B cell (primary cell): Measurements from ENCODE around the gene OCA2. TPM values are rescaled to one million over a fixed set of nuclear protein-coding genes. Genes with fewer than 3 reads are reported as not detected.

Experiments
- ATAC-seq: fragments of 200-7000 bp; cut with Tn5 transposase; one replicate; pipeline ENCODE4 v1.10.0; 2021; ENCODE audit warnings: low read depth, mild to moderate bottlenecking, moderate number of reproducible peaks, moderate library complexity
- CTCF ChIA-PET: fragments of 350-600 bp; sonication (Branson Sonifier 250); formaldehyde crosslinking; loops from one replicate; lab custom pipeline; 2021; ENCODE audit warnings: antibody characterized with exemption, inconsistent platforms; lab: Charles Lee
- POLR2A ChIA-PET: fragments of 350-600 bp; sonication (Branson Sonifier 250); formaldehyde crosslinking; loops from one replicate; lab custom pipeline; 2021; ENCODE audit warnings: antibody characterized with exemption; lab: Charles Lee
- DNase-seq: peaks from one replicate; pipeline ENCODE4 v3.0.0; 2013
- H2AFZ ChIP-seq: 2 replicates; pipeline ENCODE4 v1.6.1; 2012; ENCODE audit warnings: mild to moderate bottlenecking, low read depth, low read length; ENCODE audit not compliant: insufficient read depth, poor library complexity, severe bottlenecking
- H3K27ac ChIP-seq, 2 donors: 1 replicate in 1 of 2; 2 replicates in 1 of 2; pipeline ENCODE4 v1.5.1; 2012 to 2013; ENCODE audit warnings: low read length in 2 of 2, mild to moderate bottlenecking in 2 of 2, moderate library complexity in 1 of 2
- H3K27me3 ChIP-seq, 4 experiments: fragments of 200-600 bp in 1 of 4; sonication (generic) in 1 of 4; replicated peaks in 1 of 4; 1 replicate in 2 of 4; 2 replicates in 2 of 4; pipeline versions ENCODE4 v1.6.1 to v1.7.0; 2013 to 2016; ENCODE audit warnings: low read length in 3 of 4, mild to moderate bottlenecking in 2 of 4, mixed read lengths in 1 of 4, moderate library complexity in 1 of 4; ENCODE audit not compliant: insufficient read depth in 4 of 4, control insufficient read depth in 3 of 4; ENCODE audit errors: control extremely low read depth in 1 of 4
- H3K36me3 ChIP-seq, 2 experiments: replicated peaks in 1 of 2; 1 replicate in 1 of 2; 2 replicates in 1 of 2; pipeline versions ENCODE4 v1.6.1 to v1.7.1; 2013; ENCODE audit warnings: low read length in 1 of 2; ENCODE audit not compliant: insufficient read depth in 2 of 2, control insufficient read depth in 1 of 2; ENCODE audit errors: control extremely low read depth in 1 of 2, extremely low read depth in 1 of 2
- H3K4me1 ChIP-seq, 2 donors: fragments of 200-600 bp in 1 of 2; sonication (generic) in 1 of 2; 1 replicate in 1 of 2; 2 replicates in 1 of 2; pipeline versions ENCODE4 v1.5.1 to v1.6.1; 2013 to 2017; ENCODE audit warnings: low read length in 2 of 2; ENCODE audit not compliant: control insufficient read depth in 2 of 2, insufficient read depth in 2 of 2
- H3K4me2 ChIP-seq: replicated peaks from 2 replicates; pipeline ENCODE3; 2012; ENCODE audit warnings: mild to moderate bottlenecking, low read depth, low read length; ENCODE audit not compliant: poor library complexity, severe bottlenecking
- H3K4me3 ChIP-seq, 5 experiments: fragments of 200-600 bp in 1 of 5; sonication (generic) in 1 of 5; 1 replicate in 3 of 5; 2 replicates in 2 of 5; pipeline versions ENCODE4 v1.5.1 to v1.7.0; 2011 to 2016; ENCODE audit warnings: low read length in 4 of 5, mild to moderate bottlenecking in 4 of 5, low read depth in 2 of 5, control low read depth in 1 of 5, moderate library complexity in 1 of 5; ENCODE audit not compliant: insufficient read depth in 1 of 5; ENCODE audit errors: control extremely low read depth in 1 of 5, extremely low read depth in 1 of 5
- H3K79me2 ChIP-seq: fragments of 200-600 bp; sonication (generic); one replicate; pipeline ENCODE4 v1.6.0; 2016; ENCODE audit warnings: low read length; ENCODE audit not compliant: control insufficient read depth, insufficient read depth
- H3K9ac ChIP-seq: fragments of 200-600 bp; sonication (generic); 2 replicates; pipeline ENCODE4 v1.6.1; 2017; ENCODE audit warnings: mild to moderate bottlenecking, low read length, moderate library complexity
- H3K9me3 ChIP-seq, 3 donors: one replicate each; pipeline versions ENCODE4 v1.6.1 to v1.7.1; 2013; ENCODE audit warnings: low read length in 2 of 3; ENCODE audit not compliant: control insufficient read depth in 2 of 3, insufficient read depth in 1 of 3; ENCODE audit errors: control extremely low read depth in 1 of 3
- H4K20me1 ChIP-seq: 2 replicates; pipeline ENCODE4 v1.6.0; 2012; ENCODE audit warnings: mild to moderate bottlenecking, low read length; ENCODE audit not compliant: insufficient read depth, control insufficient read depth, poor library complexity, severe bottlenecking
- H3K27ac Mint-ChIP-seq: one replicate; pipeline ENCODE4 v1.8.0; 2021; ENCODE audit warnings: mixed read lengths
- H3K27me3 Mint-ChIP-seq: one replicate; pipeline ENCODE4 v1.8.0; 2021; ENCODE audit warnings: mixed read lengths
- H3K4me1 Mint-ChIP-seq: one replicate; pipeline ENCODE4 v1.8.0; 2021; ENCODE audit warnings: mixed read lengths
- H3K4me3 Mint-ChIP-seq: one replicate; pipeline ENCODE4 v1.8.0; 2021; ENCODE audit warnings: mixed read lengths
- H3K9me3 Mint-ChIP-seq: one replicate; pipeline ENCODE4 v1.8.0; 2022; ENCODE audit warnings: mixed read lengths; ENCODE audit not compliant: insufficient read depth
- EZH2 ChIP-seq: IDR thresholded peaks from 2 replicates; pipeline ENCODE4 v1.6.1; 2012; ENCODE audit warnings: borderline replicate concordance, low read depth, mild to moderate bottlenecking, moderate library complexity, low read length; ENCODE audit not compliant: insufficient read depth, poor library complexity, severe bottlenecking
- WGBS: methylation state at CpG from one replicate; pipeline ENCODE4 v1.1.5; 2013; ENCODE audit warnings: missing lambda C conversion rate; ENCODE audit not compliant: insufficient coverage; 5-methylcytosine and 5-hydroxymethylcytosine counted together
- intact Hi-C: fragments of 100-400 bp; cut with micrococcal nuclease; formaldehyde crosslinking; loops from one replicate; pipeline ENCODE4 v1.10.0; 2022
- polyA plus RNA-seq: library from polyadenylated mRNA; depleted of rRNA; stranded (reverse); fragments of >200 nt; gene quantifications from 2 replicates; pipeline ENCODE4 v1.2.3, GENCODE V29; 2012
- total RNA-seq, 2 donors: library from RNA; stranded (reverse); fragments of 120-200 nt in 1 of 2; gene quantifications; 1 replicate in 1 of 2; 2 replicates in 1 of 2; pipeline versions ENCODE4 v1.2.3 to v1.2.4, GENCODE V29; 2013 to 2022
- TF ChIP-seq, protein P1 (sequence below): fragments of 200-600 bp; IDR thresholded peaks from one replicate; pipeline ENCODE4 v1.8.0; 2022; ENCODE audit warnings: antibody characterized with exemption, mild to moderate bottlenecking

Gene OCA2
- total and polyA plus RNA-seq, 2 donors (not counting 1 experiment from before 2014, with no cell fraction given): 0.12 TPM; not detected in 1

DNA sequence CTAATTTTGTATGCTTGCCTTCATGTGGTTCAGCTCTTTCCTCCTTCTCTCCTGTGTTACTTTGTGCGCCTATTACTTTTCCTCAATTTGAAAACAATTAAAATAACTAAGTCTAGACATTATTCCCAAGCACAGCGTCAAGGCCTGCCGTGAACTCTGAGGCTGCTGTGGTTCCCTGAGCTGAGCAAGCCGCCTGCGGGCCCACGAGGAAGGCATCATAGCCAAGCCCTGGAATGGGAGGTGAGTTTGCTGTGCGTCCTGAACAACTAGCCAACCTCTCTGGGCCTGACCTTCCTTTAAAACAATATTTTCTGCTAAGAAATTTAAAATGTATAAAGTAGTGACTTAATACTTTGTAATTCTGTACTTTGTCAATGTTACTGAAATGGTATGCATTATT lies 327.2 kb downstream of the OCA2 start:
- intact Hi-C loops: no loop called here
- peaks cover 3% of the 10 kb centered on the region for H3K9me3 Mint-ChIP-seq
- H3K4me3 Mint-ChIP-seq: no peak overlapping the region
- POLR2A ChIA-PET: no interaction called here
- ATAC-seq: no peak
- CTCF ChIA-PET: no interaction called here
- Histone ChIP-seq H3K79me2 (no peaks in the 10 kb centered on the region), H3K9me3 (peaks cover 0 to 47% (median under 1%) of the 10 kb centered on the region in 3 donors), H3K4me3 (no peak overlapping the region), H2AFZ (no peak overlapping the region), H3K27ac (no peak overlapping the region), H3K4me1 (no peaks in the 10 kb centered on the region), H4K20me1 (no peaks in the 10 kb centered on the region), H3K9ac (no peak overlapping the region), H3K27me3 (no peaks in the 10 kb centered on the region), H3K36me3 (no peaks in the 10 kb centered on the region), H3K4me2 (no peak overlapping the region)
- DNase-seq: no peak
- TF ChIP-seq EZH2: no peak
- TF ChIP-seq, protein P1, sequence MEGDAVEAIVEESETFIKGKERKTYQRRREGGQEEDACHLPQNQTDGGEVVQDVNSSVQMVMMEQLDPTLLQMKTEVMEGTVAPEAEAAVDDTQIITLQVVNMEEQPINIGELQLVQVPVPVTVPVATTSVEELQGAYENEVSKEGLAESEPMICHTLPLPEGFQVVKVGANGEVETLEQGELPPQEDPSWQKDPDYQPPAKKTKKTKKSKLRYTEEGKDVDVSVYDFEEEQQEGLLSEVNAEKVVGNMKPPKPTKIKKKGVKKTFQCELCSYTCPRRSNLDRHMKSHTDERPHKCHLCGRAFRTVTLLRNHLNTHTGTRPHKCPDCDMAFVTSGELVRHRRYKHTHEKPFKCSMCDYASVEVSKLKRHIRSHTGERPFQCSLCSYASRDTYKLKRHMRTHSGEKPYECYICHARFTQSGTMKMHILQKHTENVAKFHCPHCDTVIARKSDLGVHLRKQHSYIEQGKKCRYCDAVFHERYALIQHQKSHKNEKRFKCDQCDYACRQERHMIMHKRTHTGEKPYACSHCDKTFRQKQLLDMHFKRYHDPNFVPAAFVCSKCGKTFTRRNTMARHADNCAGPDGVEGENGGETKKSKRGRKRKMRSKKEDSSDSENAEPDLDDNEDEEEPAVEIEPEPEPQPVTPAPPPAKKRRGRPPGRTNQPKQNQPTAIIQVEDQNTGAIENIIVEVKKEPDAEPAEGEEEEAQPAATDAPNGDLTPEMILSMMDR: no peak
- no peak overlapping the region for H3K27ac Mint-ChIP-seq
- H3K4me1 Mint-ChIP-seq: no peaks in the 10 kb centered on the region
- H3K27me3 Mint-ChIP-seq: no peaks in the 10 kb centered on the region
- WGBS: 96% methylated on average over 5 of the region's 7 CpGs

DNA sequence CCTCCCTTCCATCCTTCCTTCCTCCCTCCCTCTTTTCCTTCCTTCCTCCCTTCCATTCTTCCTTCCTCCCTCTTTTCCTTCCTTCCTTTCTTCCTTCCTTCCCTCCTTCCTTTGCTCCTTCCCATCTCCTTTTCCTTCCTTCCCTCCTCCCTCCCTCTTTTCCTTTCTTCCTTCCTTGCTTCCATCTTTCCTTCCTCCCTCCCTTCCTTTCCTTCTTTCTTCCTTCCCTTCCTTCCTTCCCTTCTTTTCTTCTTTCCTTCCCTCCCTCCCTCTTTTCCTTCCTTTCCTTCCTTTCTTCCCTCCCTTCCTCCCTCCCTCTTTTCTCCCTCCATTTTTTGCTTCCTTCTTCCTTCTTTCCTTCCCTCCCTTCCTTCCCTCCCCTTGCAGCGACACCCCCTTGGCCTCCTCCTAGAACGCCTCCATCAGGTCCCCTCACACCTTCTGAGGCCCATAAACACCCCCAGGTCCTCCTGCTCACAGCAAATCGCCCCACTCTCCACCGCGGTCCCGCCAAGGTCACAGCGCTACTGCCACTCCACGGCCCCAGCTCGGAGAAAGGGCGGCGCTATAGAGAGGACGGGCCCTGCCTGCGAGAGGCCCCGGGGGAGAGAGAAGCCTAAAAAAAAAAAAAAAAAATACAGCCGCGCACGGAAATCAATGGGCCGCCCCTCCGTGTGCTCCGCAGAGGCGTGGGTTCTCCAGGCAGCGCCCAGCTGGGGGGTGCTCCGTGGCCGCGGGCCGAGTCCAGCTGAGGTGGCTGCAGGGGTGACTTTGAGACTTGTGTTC lies 328.2 kb downstream of the OCA2 start:
- POLR2A ChIA-PET: no interaction called here

More for the DNA sequence above, 328.2 kb downstream of the OCA2 start:
- Histone ChIP-seq H3K79me2 (no peaks in the 10 kb centered on the region), H3K4me2 (no peak overlapping the region), H3K9me3 (peaks cover 0 to 50% (median 3%) of the 10 kb centered on the region in 3 donors), H3K36me3 (no peaks in the 10 kb centered on the region), H3K4me1 (no peaks in the 10 kb centered on the region), H3K27me3 (no peaks in the 10 kb centered on the region), H3K4me3 (no peak overlapping the region), H3K27ac (no peak overlapping the region), H4K20me1 (no peaks in the 10 kb centered on the region), H2AFZ (no peak overlapping the region), H3K9ac (no peak overlapping the region)
- TF ChIP-seq, protein P1: no peak
- TF ChIP-seq EZH2: no peak
- ATAC-seq: no peak
- H3K27me3 Mint-ChIP-seq: no peaks in the 10 kb centered on the region
- no peaks in the 10 kb centered on the region for H3K4me1 Mint-ChIP-seq
- DNase-seq: no peak
- intact Hi-C loops: no loop called here
- no peaks in the 10 kb centered on the region for H3K9me3 Mint-ChIP-seq
- no peak overlapping the region for H3K27ac Mint-ChIP-seq
- no peak overlapping the region for H3K4me3 Mint-ChIP-seq
- CTCF ChIA-PET: no interaction called here
- 95% methylated on average over 18 of the region's 26 CpGs for WGBS
